GM21381 (cell line): ENCODE results near the gene SMIM41.
"Not testable (repeated sequence)": the region's sequence is repeated elsewhere in the genome, so short reads cannot be mapped to it uniquely, and the experiment has no call there.

ENCODE experiments used
- ATAC-seq: cut with Tn5 transposase; IDR thresholded peaks from one replicate; pipeline ENCODE4 v1.9.1; 2021; ENCODE audit warnings: mild to moderate bottlenecking, moderate library complexity; ENCODE audit not compliant: unreplicated experiment

Gene SMIM41

GRCh38 chr12:52083638-52083996 is 4.1 kb downstream of the SMIM41 start:
- no peak for ATAC-seq

GRCh38 chr12:52084491-52085231 is 5.2 kb downstream of the SMIM41 start:
- no peak for ATAC-seq

- ATAC-seq = no peak
Observed at GRCh38 chr12:52085682-52086180, 6.2 kb downstream of the SMIM41 start.

GRCh38 chr12:52086366-52086765 is 6.9 kb downstream of the SMIM41 start:
- ATAC-seq = no peak

- no peak for ATAC-seq
Observed at GRCh38 chr12:52086944-52087835, 7.7 kb downstream of the SMIM41 start.

- no peak for ATAC-seq
Observed at GRCh38 chr12:52087961-52088820, 8.7 kb downstream of the SMIM41 start.

- ATAC-seq = no peak
Observed at GRCh38 chr12:52089491-52089890, 10.0 kb downstream of the SMIM41 start.

- no peak for ATAC-seq
Observed at GRCh38 chr12:52090291-52090690, 10.8 kb downstream of the SMIM41 start.

- no peak for ATAC-seq
Observed at GRCh38 chr12:52091061-52091460, 11.6 kb downstream of the SMIM41 start.

GRCh38 chr12:52091869-52092268 is 12.4 kb downstream of the SMIM41 start:
- ATAC-seq = no peak

- no peak for ATAC-seq
Observed at GRCh38 chr12:52093346-52093745, 13.8 kb downstream of the SMIM41 start.

GRCh38 chr12:52096332-52097044 is 17.0 kb downstream of the SMIM41 start:
- ATAC-seq = no peak

- no peak for ATAC-seq
Observed at GRCh38 chr12:52097045-52097666, 17.7 kb downstream of the SMIM41 start.

- ATAC-seq = not testable (repeated sequence)
Observed at GRCh38 chr12:52104431-52105089, 25.1 kb downstream of the SMIM41 start.

GRCh38 chr12:52116222-52117125 is 37.0 kb downstream of the SMIM41 start:
- ATAC-seq = not testable (repeated sequence)

GRCh38 chr12:52117806-52118475 is 38.4 kb downstream of the SMIM41 start:
- ATAC-seq = peak; percentile 24

GRCh38 chr12:52119398-52120254 is 40.1 kb downstream of the SMIM41 start:
- ATAC-seq = no peak
